Panc1 (cell line): ENCODE data around the gene DFFA. TPM values are rescaled to one million over a fixed set of nuclear protein-coding genes. Genes with fewer than 3 reads are reported as not detected.

Experiments used
- ATAC-seq: fragments of 200-7000 bp; cut with Tn5 transposase; 2 replicates; pipeline ENCODE4 v1.9.1; 2020; ENCODE audit warnings: mild to moderate bottlenecking, moderate library complexity
- BruUV-seq: library from RNA; stranded (reverse); fragments of 400-500 nt; replicated peaks from 2 replicates; lab custom pipeline; 2021; lab: Mats Ljungman, UMichigan
- CTCF ChIA-PET: fragments of 300-600 bp; sonication (Branson Sonifier 250); formaldehyde crosslinking; loops from one replicate; lab custom pipeline; 2022; ENCODE audit warnings: antibody characterized with exemption; lab: Charles Lee
- POLR2A ChIA-PET: fragments of 300-600 bp; sonication (Branson Sonifier 250); formaldehyde crosslinking; loops from one replicate; lab custom pipeline; 2022; ENCODE audit warnings: antibody characterized with exemption; lab: Charles Lee
- DNase-seq: peaks from one replicate; pipeline ENCODE4 v3.0.0-alpha.2; 2010; ENCODE audit warnings: low read depth, low spot score
- H3K27ac ChIP-seq: 2 replicates; pipeline ENCODE4 v1.5.1; 2011; ENCODE audit warnings: mild to moderate bottlenecking, low read length, inconsistent platforms
- H3K27me3 ChIP-seq: fragments of 200-500 bp; sonication (Bioruptor generic); 2 replicates; pipeline ENCODE4 v1.6.0; 2014; ENCODE audit warnings: low read length, inconsistent platforms; ENCODE audit not compliant: control insufficient read depth, insufficient read depth
- H3K36me3 ChIP-seq: fragments of 200-500 bp; sonication (Bioruptor generic); 2 replicates; pipeline ENCODE4 v1.5.1; 2014; ENCODE audit warnings: inconsistent platforms, mild to moderate bottlenecking, low read length, moderate library complexity; ENCODE audit not compliant: control insufficient read depth, insufficient read depth
- H3K4me1 ChIP-seq: 2 replicates; pipeline ENCODE4 v1.5.1; 2011; ENCODE audit warnings: inconsistent platforms, mild to moderate bottlenecking, low read length, moderate library complexity; ENCODE audit not compliant: control insufficient read depth, insufficient read depth
- H3K4me3 ChIP-seq, 2 experiments: 2 replicates each; pipeline ENCODE4 v1.5.1; 2011 to 2012; ENCODE audit warnings: low read depth in 2 of 2, low read length in 2 of 2, mild to moderate bottlenecking in 2 of 2, inconsistent platforms in 1 of 2, moderate library complexity in 1 of 2
- H3K9me3 ChIP-seq: fragments of 200-500 bp; sonication (Bioruptor generic); 2 replicates; pipeline ENCODE4 v1.5.1; 2014; ENCODE audit warnings: low read depth, mild to moderate bottlenecking, inconsistent platforms, low read length, moderate library complexity; ENCODE audit not compliant: control insufficient read depth, insufficient read depth
- CTCF ChIP-seq: fragments of 450-650 bp; IDR thresholded peaks from 2 replicates; pipeline ENCODE4 v1.5.1; 2017; ENCODE audit warnings: mild to moderate bottlenecking
- POLR2AphosphoS5 ChIP-seq: IDR thresholded peaks from 2 replicates; pipeline ENCODE4 v1.6.1; 2012; ENCODE audit warnings: mild to moderate bottlenecking, low read depth, low read length, moderate library complexity
- REST ChIP-seq, 2 experiments: IDR thresholded peaks; 2 replicates each; pipeline ENCODE4 v1.6.1; 2011 to 2012; ENCODE audit warnings: low read depth in 2 of 2, control low read depth in 1 of 2, low read length in 1 of 2, mild to moderate bottlenecking in 1 of 2, moderate library complexity in 1 of 2; ENCODE audit not compliant: insufficient read depth in 1 of 2
- SIN3A ChIP-seq: IDR thresholded peaks from 2 replicates; pipeline ENCODE4 v1.6.1; 2012; ENCODE audit warnings: low read depth, mild to moderate bottlenecking, low read length, moderate library complexity, borderline replicate concordance; ENCODE audit not compliant: insufficient read depth
- TCF7L2 ChIP-seq: IDR thresholded peaks from 2 replicates; pipeline ENCODE4 v1.6.1; 2011; ENCODE audit warnings: mild to moderate bottlenecking, low read depth, low read length, inconsistent platforms
- in situ Hi-C: cut with HindIII; loops from 2 replicates; pipeline ENCODE4 v1.10.0; 2016; ENCODE audit warnings: low sequenced_read_pairs, low pct_unique_long_range_greater_than_20kb
- intact Hi-C: fragments of 100-400 bp; cut with micrococcal nuclease; formaldehyde crosslinking; loops from one replicate; pipeline ENCODE4 v1.10.0; 2022; ENCODE audit not compliant: unreplicated experiment
- total RNA-seq: library from RNA; stranded (reverse); gene quantifications from one replicate; pipeline ENCODE4 v1.2.1, GENCODE V29; 2021; ENCODE audit not compliant: unreplicated experiment

The DFFA gene
- total RNA-seq, 1 experiment from 2014 or later = 68.1 TPM

- DNase-seq (no peak), ATAC-seq (no peak)
- ChIA-PET CTCF (no interaction called here), POLR2A (no interaction called here)
- in situ Hi-C loops = no loop called here
- Histone ChIP-seq H3K4me1 (no peaks in the 10 kb centered on the region; the same call in 1 of the 2 replicates), H3K4me3 (no peak overlapping the region), H3K36me3 (no peaks in the 10 kb centered on the region), H3K27me3 (no peaks in the 10 kb centered on the region), H3K27ac (no peak overlapping the region), H3K9me3 (no peaks in the 10 kb centered on the region)
- intact Hi-C loops = no loop called here
- BruUV-seq = no TSS peak
- no peak for TF ChIP-seq CTCF
- TF ChIP-seq TCF7L2 = no peak
- no peak for TF ChIP-seq REST (IDR thresholded peaks at IDR 0.05; ENCODE audit: insufficient read depth in 1 of 2, low read depth in 2 of 2, low read length in 1 of 2)
- TF ChIP-seq POLR2AphosphoS5 = no peak
- TF ChIP-seq SIN3A = no peak
Measured at GRCh38 chr1:10484521-10484920, 12.2 kb upstream of the DFFA start.

DNA sequence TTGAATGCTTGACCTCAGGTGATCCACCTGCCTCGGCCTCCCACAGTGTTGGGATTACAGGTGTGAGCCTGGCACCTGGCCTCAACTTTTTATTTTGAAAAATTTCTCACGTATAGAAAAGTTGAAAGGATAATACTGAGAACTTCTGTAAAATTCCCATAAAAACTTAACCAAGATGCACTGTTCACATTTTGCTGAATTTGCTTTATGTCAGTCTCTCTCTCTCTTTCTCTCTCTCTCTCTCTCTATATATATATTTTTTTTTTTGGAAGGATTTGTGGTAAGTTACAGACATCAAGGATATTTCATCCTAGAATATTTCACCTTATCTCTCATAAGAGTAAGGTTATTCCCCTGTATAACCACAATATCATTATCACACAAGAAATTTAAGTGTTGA lies 8.3 kb upstream of the DFFA start:
- BruUV-seq = no TSS peak
- in situ Hi-C loops = no loop called here
- Histone ChIP-seq H3K27ac (no peak overlapping the region), H3K9me3 (no peaks in the 10 kb centered on the region), H3K27me3 (no peaks in the 10 kb centered on the region), H3K4me1 (peaks cover 12% of the 10 kb centered on the region), H3K4me3 (no peak overlapping the region), H3K36me3 (no peaks in the 10 kb centered on the region; the same call in 1 of the 2 replicates)
- TF ChIP-seq CTCF (no peak), SIN3A (no peak), REST (IDR thresholded peaks at IDR 0.05; ENCODE audit: insufficient read depth in 1 of 2, low read depth in 2 of 2, low read length in 1 of 2) (no peak)
- POLR2A ChIA-PET = no interaction called here
- ATAC-seq (no peak), DNase-seq (no peak)
- CTCF ChIA-PET = no interaction called here
- intact Hi-C loops = no loop called here
